ENCODE measurements around the gene DPP6.

DPP6 gene

DNA sequence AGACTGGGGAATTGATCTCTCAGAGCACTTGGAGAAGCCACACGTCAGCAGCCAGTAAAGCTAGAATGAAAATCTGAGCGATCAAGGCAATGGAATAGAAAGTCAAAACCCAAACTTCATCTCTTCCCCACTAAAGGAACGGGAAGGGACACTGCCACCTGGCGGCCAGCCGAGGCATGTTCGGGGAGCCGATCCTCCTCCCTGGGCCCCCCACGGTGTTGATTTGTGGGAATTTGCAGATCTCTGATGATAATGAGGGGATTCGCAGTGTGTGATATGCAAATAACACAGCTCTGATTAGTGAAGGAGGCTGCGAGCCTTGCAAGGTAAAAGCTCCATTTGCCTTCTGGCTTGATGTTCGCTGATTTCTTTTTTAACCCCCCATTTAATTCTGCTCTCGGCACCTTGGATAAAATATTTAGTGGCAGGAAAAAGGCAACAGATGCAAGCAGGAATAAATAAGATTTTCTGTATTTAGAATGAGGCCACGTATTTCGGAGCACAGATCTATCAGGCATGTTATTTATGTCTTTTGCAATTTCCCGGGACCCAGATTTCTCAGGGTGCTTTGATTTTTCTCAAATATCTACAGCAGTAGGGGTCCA lies 692.2 kb downstream of the DPP6 start:
- FAIRE-seq, result no peak

- no peak for FAIRE-seq
These were observed 692.7 kb downstream of the DPP6 start for GRCh38 chr7:154744861-154745258.

DNA sequence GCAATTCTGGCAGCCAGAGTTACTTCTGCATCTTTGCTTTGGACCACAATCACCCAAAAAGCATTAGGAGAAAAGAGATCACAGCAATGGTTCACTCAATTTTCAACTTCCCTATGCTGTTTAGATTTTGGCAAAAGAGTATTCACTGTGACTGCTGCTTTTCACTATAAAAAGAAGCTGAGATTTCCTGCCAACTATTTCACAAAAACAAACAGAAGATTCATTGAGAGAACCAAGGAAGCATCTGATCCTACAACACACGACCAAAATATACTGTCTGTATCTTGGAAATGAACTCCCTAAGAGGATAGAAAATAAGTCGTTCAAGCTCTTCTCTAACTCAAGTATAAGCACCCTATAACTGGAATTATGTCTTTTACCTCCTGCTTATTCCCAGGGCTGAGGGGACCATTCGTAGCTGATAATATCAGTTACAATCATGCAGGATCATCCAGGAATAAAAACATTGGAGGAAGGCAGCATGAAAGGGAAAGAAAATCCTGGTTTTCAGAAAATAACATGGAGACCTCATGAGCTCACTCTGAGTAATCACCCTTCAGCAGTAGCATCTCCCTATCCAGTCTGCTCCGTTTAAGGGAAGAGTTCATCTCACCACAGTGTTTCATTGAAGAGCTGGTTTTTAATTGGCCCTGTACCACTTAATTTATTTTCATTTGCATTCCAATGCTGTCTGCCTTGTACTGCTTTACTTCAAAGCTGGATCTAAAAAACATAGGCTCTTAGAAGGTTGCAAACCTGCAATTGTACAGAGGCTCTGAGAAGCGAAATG lies 694.6 kb downstream of the DPP6 start:
- no peak for FAIRE-seq

GRCh38 chr7:154748089-154748786 lies 696.0 kb downstream of the DPP6 start:
- FAIRE-seq, result no peak

GRCh38 chr7:154750353-154750801 lies 698.2 kb downstream of the DPP6 start:
- no peak for FAIRE-seq

GRCh38 chr7:154753226-154753625 lies 701.0 kb downstream of the DPP6 start:
- FAIRE-seq, result no peak

DNA sequence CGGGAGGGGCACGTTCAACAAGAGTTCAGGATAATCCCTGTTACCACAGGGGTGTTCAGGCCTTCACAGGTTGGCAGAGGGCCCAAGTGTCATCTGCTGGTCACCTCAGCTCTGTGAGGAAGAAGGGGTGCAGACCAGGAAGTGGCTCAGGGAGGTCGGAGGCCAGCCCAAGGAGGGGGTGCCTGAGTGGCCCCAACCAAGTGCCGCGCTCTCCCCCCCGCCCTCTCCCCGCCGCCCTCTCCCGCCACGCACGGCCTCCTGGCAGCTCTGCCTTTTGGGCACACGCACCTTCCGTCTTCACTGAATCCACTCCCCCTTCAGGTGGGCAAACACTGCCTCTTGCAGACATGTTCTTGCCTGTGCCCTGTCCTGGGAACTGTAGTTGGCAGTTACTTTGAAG lies 705.6 kb downstream of the DPP6 start:
- FAIRE-seq, result no peak

DNA sequence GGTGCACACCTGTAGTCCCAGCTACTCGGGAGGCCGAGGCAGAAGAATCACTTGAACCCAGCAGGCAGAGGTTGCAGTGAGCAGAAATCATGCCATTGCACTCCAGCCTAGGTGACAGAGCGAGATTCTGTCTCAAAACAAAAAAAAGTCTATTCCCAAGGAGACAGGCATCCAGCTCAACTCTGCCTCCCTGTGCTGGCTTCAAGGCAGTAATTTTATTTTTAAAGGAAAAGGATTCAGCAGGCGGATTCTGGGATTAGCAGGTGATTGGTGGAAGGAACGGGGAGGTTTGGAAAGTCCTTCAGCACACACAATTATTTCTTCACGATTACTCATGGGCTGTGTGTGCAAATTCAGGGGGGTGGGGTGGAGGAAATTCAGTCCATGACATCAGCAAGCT lies 707.8 kb downstream of the DPP6 start:
- FAIRE-seq, result no peak

GRCh38 chr7:154765118-154765517 lies 712.9 kb downstream of the DPP6 start:
- no peak for FAIRE-seq

DNA sequence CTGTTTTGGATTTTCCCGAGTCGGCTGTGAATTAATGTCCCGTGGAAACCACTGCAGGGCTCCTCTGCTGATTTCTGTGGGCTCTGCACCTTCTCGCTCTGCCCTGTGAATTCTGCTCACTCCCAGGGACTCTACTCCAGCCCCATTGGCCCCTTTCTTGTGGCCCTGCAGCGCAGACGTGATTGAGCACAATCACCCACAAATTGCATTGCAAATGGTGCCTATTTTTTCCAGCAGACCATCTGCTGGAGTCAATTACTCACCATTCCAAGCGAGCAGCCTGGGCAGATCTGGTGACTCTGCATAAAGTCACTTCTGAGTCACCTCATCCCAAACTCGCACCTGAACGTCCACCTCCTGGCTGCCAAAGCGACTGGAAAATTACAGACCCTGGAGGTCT lies 714.9 kb downstream of the DPP6 start:
- FAIRE-seq, result no peak

DNA sequence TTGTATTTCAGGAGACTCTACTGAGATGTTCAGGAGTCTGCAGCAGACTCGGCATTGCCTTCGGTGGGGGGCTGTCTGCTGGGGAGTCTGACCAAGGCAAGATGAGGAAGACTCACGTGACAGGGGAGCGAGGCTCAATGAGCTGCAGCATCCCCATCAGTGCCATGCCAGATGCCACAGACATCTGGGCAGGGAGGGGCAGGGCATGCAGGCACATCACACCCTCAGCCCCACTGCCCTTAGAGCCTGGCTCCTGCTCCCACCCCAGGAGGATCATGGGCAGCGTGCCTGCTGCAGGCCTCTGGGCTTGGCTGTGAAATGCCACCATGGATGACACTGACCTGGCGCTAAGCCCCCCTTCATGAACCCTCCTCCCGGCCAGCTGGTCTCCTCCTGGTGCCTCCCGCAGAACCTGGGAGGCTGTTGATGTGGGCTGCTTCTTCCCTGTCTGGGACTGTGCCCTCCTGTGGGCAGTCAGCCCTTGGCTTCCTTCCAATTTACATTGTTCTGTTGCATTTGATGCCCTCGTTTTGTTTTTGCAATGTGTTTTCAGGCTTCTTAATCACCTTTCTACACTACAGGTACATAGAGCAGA lies 715.7 kb downstream of the DPP6 start:
- FAIRE-seq, result no peak

- no peak for FAIRE-seq
These were observed 716.8 kb downstream of the DPP6 start for GRCh38 chr7:154769001-154769400.

- no peak for FAIRE-seq
These were observed 717.3 kb downstream of the DPP6 start for GRCh38 chr7:154769527-154769926.

DNA sequence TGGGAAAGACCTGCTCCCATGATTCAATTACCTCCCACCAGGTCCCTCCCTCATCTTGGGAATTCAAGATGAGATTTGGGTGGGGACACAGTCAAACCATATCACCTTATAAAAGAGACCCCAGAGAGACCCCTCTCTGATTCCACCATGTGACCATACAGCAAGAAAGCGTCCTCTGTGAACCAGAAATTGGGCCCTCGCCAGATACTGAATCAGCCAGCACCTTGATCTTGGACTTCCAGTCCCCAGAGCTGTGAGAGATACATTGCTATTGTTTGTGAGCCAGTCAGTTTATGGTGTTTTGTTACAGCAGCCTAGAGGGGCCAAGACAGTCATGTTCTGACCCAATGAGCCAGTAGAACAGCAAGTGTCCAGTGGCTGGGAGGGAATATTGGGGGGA lies 718.2 kb downstream of the DPP6 start:
- FAIRE-seq, result no peak

GRCh38 chr7:154770962-154771361 lies 718.8 kb downstream of the DPP6 start:
- FAIRE-seq, result no peak

DNA sequence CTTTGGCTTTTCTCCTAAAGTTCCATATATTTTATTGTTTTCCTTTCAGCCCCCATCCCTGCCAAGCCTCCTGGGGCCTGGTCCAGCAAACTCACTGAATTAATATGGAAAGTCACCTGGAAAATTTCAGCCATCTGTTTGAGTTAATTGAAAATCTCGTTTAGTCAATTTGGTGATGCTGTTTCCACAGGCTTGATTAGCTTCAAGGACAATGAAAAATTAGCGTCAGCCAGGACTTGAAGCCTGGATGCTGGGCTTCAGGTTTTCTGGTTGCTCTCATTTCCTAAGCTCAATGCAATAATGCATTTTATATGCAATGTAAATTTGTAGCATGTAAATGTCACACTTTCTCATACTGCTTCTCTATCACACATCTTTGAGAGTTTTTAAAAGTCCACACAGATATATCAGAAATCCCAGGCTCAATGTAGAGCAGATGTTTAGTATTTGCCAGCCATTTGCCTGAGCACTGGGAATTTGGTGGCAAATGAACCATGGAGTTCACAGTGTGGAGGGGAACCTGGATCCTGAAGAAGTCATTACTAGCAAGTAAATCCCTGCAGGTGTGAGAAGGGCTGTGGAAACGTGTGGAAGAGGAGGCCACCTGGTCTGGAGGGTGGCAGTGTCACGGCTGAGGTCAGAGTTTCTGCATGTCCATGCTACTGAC lies 722.2 kb downstream of the DPP6 start:
- FAIRE-seq, result no peak

DNA sequence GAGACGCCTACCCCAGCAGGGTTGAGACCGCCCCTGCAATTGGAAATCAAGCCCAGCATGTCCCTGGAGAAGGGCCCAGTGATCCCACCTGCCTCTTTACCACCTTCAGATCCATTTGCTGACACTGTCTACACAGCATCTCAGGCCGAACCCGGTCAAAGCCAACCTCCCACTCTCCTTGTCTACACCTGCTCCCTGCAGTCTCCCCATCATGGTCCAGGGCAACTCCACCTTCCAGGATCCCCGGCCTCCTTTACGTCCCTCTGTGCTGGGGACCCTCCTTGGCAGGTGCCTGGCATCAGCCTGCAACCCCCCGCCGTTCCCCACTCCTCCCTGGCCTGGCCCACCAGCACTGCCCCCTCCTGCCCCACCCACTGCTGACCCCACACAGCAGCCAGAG lies 723.5 kb downstream of the DPP6 start:
- no peak for FAIRE-seq

- no peak for FAIRE-seq
These were observed 724.2 kb downstream of the DPP6 start for GRCh38 chr7:154776350-154776749.

DNA sequence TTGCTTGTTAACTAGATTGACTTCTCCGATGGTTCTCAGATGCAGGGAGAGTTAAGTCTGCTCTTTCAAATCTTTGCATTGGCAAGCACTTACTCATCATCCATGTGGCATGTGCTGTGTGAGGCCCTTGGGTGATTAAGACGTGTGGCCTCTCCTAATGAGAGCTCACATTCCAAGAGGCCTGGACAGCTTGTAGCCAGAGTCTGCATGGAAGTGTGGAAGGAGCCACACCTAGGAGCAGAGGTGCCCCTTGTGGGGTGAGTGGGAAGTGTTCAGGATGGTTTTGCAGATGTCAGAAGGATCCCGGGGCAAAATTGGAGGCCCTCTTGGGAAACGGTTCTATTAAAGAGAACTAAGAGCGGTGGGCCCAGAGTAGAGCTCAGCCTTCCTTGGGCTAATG lies 724.8 kb downstream of the DPP6 start:
- FAIRE-seq, result no peak

GRCh38 chr7:154777489-154777888 lies 725.3 kb downstream of the DPP6 start:
- no peak for FAIRE-seq

- no peak for FAIRE-seq
These were observed 725.7 kb downstream of the DPP6 start for GRCh38 chr7:154777908-154778307.

GRCh38 chr7:154781369-154782303 lies 729.4 kb downstream of the DPP6 start:
- FAIRE-seq, result no peak
